Effector memory CD4-positive, alpha-beta T cell (primary cell): ENCODE data around the gene FDX1.

Experiments
- DNase-seq, 3 donors: peaks; one replicate each; pipeline ENCODE4 v3.0.0-alpha.2; 2020
- H3K27ac ChIP-seq: 2 replicates; pipeline ENCODE4 v1.7.0; 2013; ENCODE audit warnings: mild to moderate bottlenecking, low read length, moderate library complexity; ENCODE audit not compliant: insufficient read depth, poor library complexity, severe bottlenecking
- H3K27me3 ChIP-seq: replicated peaks from 2 replicates; pipeline ENCODE4 v1.7.0; 2013; ENCODE audit warnings: mild to moderate bottlenecking, low read length; ENCODE audit not compliant: insufficient read depth, control insufficient read depth, poor library complexity, severe bottlenecking
- H3K36me3 ChIP-seq: 2 replicates; pipeline ENCODE4 v1.7.0; 2013; ENCODE audit warnings: mild to moderate bottlenecking, low read length, moderate library complexity; ENCODE audit not compliant: control insufficient read depth, insufficient read depth
- H3K4me1 ChIP-seq: 2 replicates; pipeline ENCODE4 v1.7.0; 2013; ENCODE audit warnings: low read length, mild to moderate bottlenecking; ENCODE audit not compliant: control insufficient read depth, insufficient read depth, poor library complexity, severe bottlenecking
- H3K4me3 ChIP-seq: 2 replicates; pipeline ENCODE4 v1.7.0; 2013; ENCODE audit warnings: low read length, low read depth, mild to moderate bottlenecking; ENCODE audit not compliant: insufficient read depth, poor library complexity, severe bottlenecking
- H3K9me3 ChIP-seq: 2 replicates; pipeline ENCODE4 v1.7.0; 2013; ENCODE audit warnings: mild to moderate bottlenecking, low read length, moderate library complexity; ENCODE audit not compliant: control insufficient read depth

The FDX1 gene

GRCh38 chr11:110467556-110467955 is 37.8 kb downstream of the FDX1 start:
- H3K27me3 ChIP-seq = no peaks in the 10 kb centered on the region
- no peaks in the 10 kb centered on the region for H3K4me1 ChIP-seq
- H3K4me3 ChIP-seq = no peak overlapping the region
- no peak for DNase-seq
- no peaks in the 10 kb centered on the region for H3K9me3 ChIP-seq
- H3K36me3 ChIP-seq = peaks cover 17% of the 10 kb centered on the region
- no peak overlapping the region for H3K27ac ChIP-seq

GRCh38 chr11:110468121-110468520 is 38.4 kb downstream of the FDX1 start:
- H3K27ac ChIP-seq = no peak overlapping the region
- peaks cover 17% of the 10 kb centered on the region for H3K36me3 ChIP-seq
- H3K27me3 ChIP-seq = no peaks in the 10 kb centered on the region
- H3K4me1 ChIP-seq = no peaks in the 10 kb centered on the region
- no peak overlapping the region for H3K4me3 ChIP-seq
- H3K9me3 ChIP-seq = no peaks in the 10 kb centered on the region
- no peak for DNase-seq

GRCh38 chr11:110469127-110469526 is 39.4 kb downstream of the FDX1 start:
- Histone ChIP-seq H3K4me1 (no peaks in the 10 kb centered on the region), H3K27ac (no peak overlapping the region), H3K36me3 (peaks cover 12% of the 10 kb centered on the region), H3K9me3 (no peaks in the 10 kb centered on the region), H3K27me3 (no peaks in the 10 kb centered on the region), H3K4me3 (no peak overlapping the region)
- no peak for DNase-seq

- Histone ChIP-seq H3K9me3 (no peaks in the 10 kb centered on the region), H3K4me1 (no peaks in the 10 kb centered on the region), H3K4me3 (no peak overlapping the region), H3K27me3 (no peaks in the 10 kb centered on the region), H3K27ac (no peak overlapping the region), H3K36me3 (peaks cover 4% of the 10 kb centered on the region)
- no peak for DNase-seq
Observed at GRCh38 chr11:110470716-110471115, 41.0 kb downstream of the FDX1 start.

GRCh38 chr11:110471371-110471770 is 41.6 kb downstream of the FDX1 start:
- Histone ChIP-seq H3K27ac (no peak overlapping the region), H3K36me3 (peaks cover 4% of the 10 kb centered on the region), H3K9me3 (no peaks in the 10 kb centered on the region), H3K4me1 (no peaks in the 10 kb centered on the region), H3K4me3 (no peak overlapping the region), H3K27me3 (no peaks in the 10 kb centered on the region)
- no peak for DNase-seq

GRCh38 chr11:110472858-110473257 is 43.1 kb downstream of the FDX1 start:
- H3K9me3 ChIP-seq = no peaks in the 10 kb centered on the region
- DNase-seq = no peak
- no peaks in the 10 kb centered on the region for H3K4me1 ChIP-seq
- no peaks in the 10 kb centered on the region for H3K27me3 ChIP-seq
- no peak overlapping the region for H3K27ac ChIP-seq
- no peak overlapping the region for H3K4me3 ChIP-seq
- H3K36me3 ChIP-seq = no peaks in the 10 kb centered on the region

GRCh38 chr11:110473706-110474105 is 44.0 kb downstream of the FDX1 start:
- no peaks in the 10 kb centered on the region for H3K27me3 ChIP-seq
- DNase-seq = no peak

GRCh38 chr11:110474578-110474977 is 44.8 kb downstream of the FDX1 start:
- H3K27me3 ChIP-seq = no peaks in the 10 kb centered on the region
- H3K27ac ChIP-seq = no peak overlapping the region
- H3K4me1 ChIP-seq = no peaks in the 10 kb centered on the region
- no peak for DNase-seq
- no peak overlapping the region for H3K4me3 ChIP-seq
- H3K36me3 ChIP-seq = no peaks in the 10 kb centered on the region
- no peaks in the 10 kb centered on the region for H3K9me3 ChIP-seq

More at GRCh38 chr11:110473706-110474105, 44.0 kb downstream of the FDX1 start:
- no peak overlapping the region for H3K27ac ChIP-seq
- no peak overlapping the region for H3K4me3 ChIP-seq
- H3K9me3 ChIP-seq = no peaks in the 10 kb centered on the region
- no peaks in the 10 kb centered on the region for H3K4me1 ChIP-seq
- H3K36me3 ChIP-seq = no peaks in the 10 kb centered on the region

- no peaks in the 10 kb centered on the region for H3K36me3 ChIP-seq
- no peaks in the 10 kb centered on the region for H3K4me1 ChIP-seq
- no peaks in the 10 kb centered on the region for H3K27me3 ChIP-seq
- no peak overlapping the region for H3K27ac ChIP-seq
- no peaks in the 10 kb centered on the region for H3K9me3 ChIP-seq
- no peak for DNase-seq
- H3K4me3 ChIP-seq = no peak overlapping the region
Observed at GRCh38 chr11:110475671-110476070, 45.9 kb downstream of the FDX1 start.

- Histone ChIP-seq H3K27ac (no peak overlapping the region), H3K27me3 (no peaks in the 10 kb centered on the region), H3K9me3 (no peaks in the 10 kb centered on the region), H3K4me1 (no peaks in the 10 kb centered on the region), H3K4me3 (no peak overlapping the region), H3K36me3 (no peaks in the 10 kb centered on the region)
- no peak for DNase-seq
Observed at GRCh38 chr11:110478410-110478809, 48.7 kb downstream of the FDX1 start.
